ENCODE results near the gene ST14. TPM values are rescaled to one million over a fixed set of nuclear protein-coding genes. Genes with fewer than 3 reads are reported as not detected.

ST14 gene
- total RNA-seq, 1 experiment from 2014 or later, result 1.8 TPM

DNA sequence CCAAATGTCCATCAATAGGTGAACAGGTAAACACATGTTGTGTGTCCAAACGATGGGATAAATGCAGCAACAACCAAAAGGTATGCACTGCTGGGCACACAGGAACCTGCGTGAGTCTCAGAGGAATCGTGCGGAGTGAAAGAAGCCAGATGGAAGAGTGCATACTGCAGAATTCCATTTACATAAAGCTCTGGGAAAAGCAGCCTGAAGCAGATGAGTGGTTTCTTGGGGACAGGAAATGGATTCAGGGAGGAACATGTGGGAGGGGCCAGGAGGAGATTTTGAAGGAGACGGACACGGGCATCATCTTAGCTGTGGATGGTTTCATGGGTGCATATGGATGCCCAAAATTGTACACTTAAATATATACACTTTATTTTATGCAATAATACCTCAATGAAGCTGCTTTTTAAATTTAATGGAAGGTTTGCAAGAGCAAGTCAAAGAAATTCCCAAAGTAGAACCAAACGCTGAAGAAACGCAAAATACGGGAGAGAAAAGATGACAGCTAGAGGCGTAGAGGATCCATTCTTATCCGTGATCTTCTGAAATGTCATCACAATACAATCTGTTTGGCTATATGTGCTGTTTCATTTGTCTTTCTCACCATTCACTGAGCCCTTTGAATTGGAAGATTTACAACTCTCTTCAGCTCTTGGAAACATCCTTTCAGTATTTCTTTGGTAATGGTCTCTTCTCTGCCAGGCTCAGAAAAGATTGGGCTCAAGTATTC is 24.5 kb downstream of the ST14 start:
- no peaks in the 10 kb centered on the region for H3K9me3 ChIP-seq (ENCODE audit: control insufficient read depth, insufficient read depth, low read depth, low read length)
- H3K4me1 ChIP-seq (ENCODE audit: control insufficient read depth, insufficient read depth, low read length), result 0 out of 2 replicates have a peak, but pooled peaks cover 6% of the 10 kb centered on the region
- H3K4me3 ChIP-seq (ENCODE audit: low read depth in 2 of 2, low read length in 2 of 2), result no peak overlapping the region
- no peak overlapping the region for H3K27ac ChIP-seq (ENCODE audit: low read length)
- DNase-seq (ENCODE audit: low read depth, low spot score) (no peak), ATAC-seq (no peak)
- H3K27me3 ChIP-seq (ENCODE audit: control insufficient read depth, insufficient read depth, low read length), result no peaks in the 10 kb centered on the region; the same call in 1 of the 2 replicates
- in situ Hi-C loops (cut with HindIII; ENCODE audit: low pct_unique_long_range_greater_than_20kb, low sequenced_read_pairs) (no loop called here), intact Hi-C loops (cut with micrococcal nuclease; ENCODE audit: unreplicated experiment) (no loop called here)
- no TSS peak for BruUV-seq (replicated peaks)
- ChIA-PET POLR2A (no interaction called here), CTCF (no interaction called here)
- no peaks in the 10 kb centered on the region for H3K36me3 ChIP-seq (ENCODE audit: control insufficient read depth, insufficient read depth, low read length)
- TF ChIP-seq, protein P1, sequence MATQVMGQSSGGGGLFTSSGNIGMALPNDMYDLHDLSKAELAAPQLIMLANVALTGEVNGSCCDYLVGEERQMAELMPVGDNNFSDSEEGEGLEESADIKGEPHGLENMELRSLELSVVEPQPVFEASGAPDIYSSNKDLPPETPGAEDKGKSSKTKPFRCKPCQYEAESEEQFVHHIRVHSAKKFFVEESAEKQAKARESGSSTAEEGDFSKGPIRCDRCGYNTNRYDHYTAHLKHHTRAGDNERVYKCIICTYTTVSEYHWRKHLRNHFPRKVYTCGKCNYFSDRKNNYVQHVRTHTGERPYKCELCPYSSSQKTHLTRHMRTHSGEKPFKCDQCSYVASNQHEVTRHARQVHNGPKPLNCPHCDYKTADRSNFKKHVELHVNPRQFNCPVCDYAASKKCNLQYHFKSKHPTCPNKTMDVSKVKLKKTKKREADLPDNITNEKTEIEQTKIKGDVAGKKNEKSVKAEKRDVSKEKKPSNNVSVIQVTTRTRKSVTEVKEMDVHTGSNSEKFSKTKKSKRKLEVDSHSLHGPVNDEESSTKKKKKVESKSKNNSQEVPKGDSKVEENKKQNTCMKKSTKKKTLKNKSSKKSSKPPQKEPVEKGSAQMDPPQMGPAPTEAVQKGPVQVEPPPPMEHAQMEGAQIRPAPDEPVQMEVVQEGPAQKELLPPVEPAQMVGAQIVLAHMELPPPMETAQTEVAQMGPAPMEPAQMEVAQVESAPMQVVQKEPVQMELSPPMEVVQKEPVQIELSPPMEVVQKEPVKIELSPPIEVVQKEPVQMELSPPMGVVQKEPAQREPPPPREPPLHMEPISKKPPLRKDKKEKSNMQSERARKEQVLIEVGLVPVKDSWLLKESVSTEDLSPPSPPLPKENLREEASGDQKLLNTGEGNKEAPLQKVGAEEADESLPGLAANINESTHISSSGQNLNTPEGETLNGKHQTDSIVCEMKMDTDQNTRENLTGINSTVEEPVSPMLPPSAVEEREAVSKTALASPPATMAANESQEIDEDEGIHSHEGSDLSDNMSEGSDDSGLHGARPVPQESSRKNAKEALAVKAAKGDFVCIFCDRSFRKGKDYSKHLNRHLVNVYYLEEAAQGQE (IDR thresholded peaks at IDR 0.05; ENCODE audit: insufficient read depth in 1 of 2, low read depth in 2 of 2, low read length in 1 of 2), result no peak
- TF ChIP-seq TCF7L2 (IDR thresholded peaks at IDR 0.05; ENCODE audit: low read depth, low read length) (no peak), SIN3A (IDR thresholded peaks at IDR 0.05; ENCODE audit: borderline replicate concordance, insufficient read depth, low read depth, low read length) (no peak), POLR2AphosphoS5 (IDR thresholded peaks at IDR 0.05; ENCODE audit: low read depth, low read length) (no peak)
- TF ChIP-seq, protein P2, sequence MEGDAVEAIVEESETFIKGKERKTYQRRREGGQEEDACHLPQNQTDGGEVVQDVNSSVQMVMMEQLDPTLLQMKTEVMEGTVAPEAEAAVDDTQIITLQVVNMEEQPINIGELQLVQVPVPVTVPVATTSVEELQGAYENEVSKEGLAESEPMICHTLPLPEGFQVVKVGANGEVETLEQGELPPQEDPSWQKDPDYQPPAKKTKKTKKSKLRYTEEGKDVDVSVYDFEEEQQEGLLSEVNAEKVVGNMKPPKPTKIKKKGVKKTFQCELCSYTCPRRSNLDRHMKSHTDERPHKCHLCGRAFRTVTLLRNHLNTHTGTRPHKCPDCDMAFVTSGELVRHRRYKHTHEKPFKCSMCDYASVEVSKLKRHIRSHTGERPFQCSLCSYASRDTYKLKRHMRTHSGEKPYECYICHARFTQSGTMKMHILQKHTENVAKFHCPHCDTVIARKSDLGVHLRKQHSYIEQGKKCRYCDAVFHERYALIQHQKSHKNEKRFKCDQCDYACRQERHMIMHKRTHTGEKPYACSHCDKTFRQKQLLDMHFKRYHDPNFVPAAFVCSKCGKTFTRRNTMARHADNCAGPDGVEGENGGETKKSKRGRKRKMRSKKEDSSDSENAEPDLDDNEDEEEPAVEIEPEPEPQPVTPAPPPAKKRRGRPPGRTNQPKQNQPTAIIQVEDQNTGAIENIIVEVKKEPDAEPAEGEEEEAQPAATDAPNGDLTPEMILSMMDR (IDR thresholded peaks at IDR 0.05), result no peak

DNA sequence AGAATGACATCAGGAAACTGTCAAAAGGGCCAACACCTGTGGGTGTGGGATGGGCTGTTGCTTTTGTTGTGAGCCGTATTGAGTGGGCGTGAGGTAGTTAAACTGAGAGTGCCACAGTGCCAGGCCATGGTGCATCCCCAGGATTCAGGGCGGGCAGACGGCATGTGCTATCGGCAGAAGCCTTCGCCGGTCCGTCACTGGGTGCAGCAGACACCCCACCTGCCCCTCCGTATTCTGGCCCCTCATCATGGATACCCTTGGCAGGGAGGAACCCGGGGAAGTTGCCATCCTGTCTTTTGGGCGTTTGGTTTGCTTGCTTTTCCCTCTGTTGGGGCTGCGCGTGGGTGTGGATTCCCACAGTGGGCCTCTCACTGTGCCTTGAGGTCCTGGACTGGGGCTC is 27.5 kb downstream of the ST14 start:
- Histone ChIP-seq H3K27me3 (ENCODE audit: control insufficient read depth, insufficient read depth, low read length) (no peaks in the 10 kb centered on the region; the same call in 1 of the 2 replicates), H3K4me1 (ENCODE audit: control insufficient read depth, insufficient read depth, low read length) (no peaks in the 10 kb centered on the region), H3K9me3 (ENCODE audit: control insufficient read depth, insufficient read depth, low read depth, low read length) (no peaks in the 10 kb centered on the region), H3K36me3 (ENCODE audit: control insufficient read depth, insufficient read depth, low read length) (no peaks in the 10 kb centered on the region), H3K4me3 (ENCODE audit: low read depth in 2 of 2, low read length in 2 of 2) (no peak overlapping the region), H3K27ac (ENCODE audit: low read length) (no peak overlapping the region)
- intact Hi-C loops (cut with micrococcal nuclease; ENCODE audit: unreplicated experiment) (no loop called here), in situ Hi-C loops (cut with HindIII; ENCODE audit: low pct_unique_long_range_greater_than_20kb, low sequenced_read_pairs) (no loop called here)
- POLR2A ChIA-PET, result no interaction called here
- CTCF ChIA-PET, result no interaction called here
- no peak for ATAC-seq
- DNase-seq (ENCODE audit: low read depth, low spot score), result no peak
- no TSS peak for BruUV-seq (replicated peaks)
- TF ChIP-seq SIN3A (IDR thresholded peaks at IDR 0.05; ENCODE audit: borderline replicate concordance, insufficient read depth, low read depth, low read length) (no peak), POLR2AphosphoS5 (IDR thresholded peaks at IDR 0.05; ENCODE audit: low read depth, low read length) (no peak), TCF7L2 (IDR thresholded peaks at IDR 0.05; ENCODE audit: low read depth, low read length) (no peak)
- TF ChIP-seq, protein P1 (IDR thresholded peaks at IDR 0.05; ENCODE audit: insufficient read depth in 1 of 2, low read depth in 2 of 2, low read length in 1 of 2), result no peak
- TF ChIP-seq, protein P2 (IDR thresholded peaks at IDR 0.05), result no peak
